Measurements from ENCODE around the gene MAB21L4. TPM values are rescaled to one million over a fixed set of nuclear protein-coding genes. Genes with fewer than 3 reads are reported as not detected.

MAB21L4 gene
- total and polyA plus RNA-seq, 10 donors = 0.04 to 0.70 (median 0.23) TPM; not detected in 6

GRCh38 chr2:240875228-240876034 lies 20.5 kb downstream of the MAB21L4 start:
- no peaks in the 10 kb centered on the region for H3K9me3 ChIP-seq
- no peak overlapping the region for H3K4me3 ChIP-seq
- H3K27ac ChIP-seq = peak overlapping the region in 1 of 8 donors; percentile 54
- TF ChIP-seq CTCF (IDR thresholded peaks at IDR 0.05 in 8 of 11, conservative IDR thresholded peaks at IDR 0.05 in 3 of 11) (no peak), POLR2A (IDR thresholded peaks at IDR 0.05) (no peak), POLR2AphosphoS5 (IDR thresholded peaks at IDR 0.05) (no peak)
- WGBS, 5 donors = 92 to 96% (median 94%) methylated on average over 11 to 22 of the region's 22 CpGs
- H3K27me3 ChIP-seq (replicated peaks in 1 of 7) = no peaks in the 10 kb centered on the region
- intact Hi-C loops (cut with DNase I; ENCODE audit: low total_unique reads) = no loop called here
- H3K4me1 ChIP-seq = peaks cover 0 to 20% (median 8%) of the 10 kb centered on the region in 6 donors
- DNase-seq = peak; percentile 62
- no peaks in the 10 kb centered on the region for H3K36me3 ChIP-seq

DNA sequence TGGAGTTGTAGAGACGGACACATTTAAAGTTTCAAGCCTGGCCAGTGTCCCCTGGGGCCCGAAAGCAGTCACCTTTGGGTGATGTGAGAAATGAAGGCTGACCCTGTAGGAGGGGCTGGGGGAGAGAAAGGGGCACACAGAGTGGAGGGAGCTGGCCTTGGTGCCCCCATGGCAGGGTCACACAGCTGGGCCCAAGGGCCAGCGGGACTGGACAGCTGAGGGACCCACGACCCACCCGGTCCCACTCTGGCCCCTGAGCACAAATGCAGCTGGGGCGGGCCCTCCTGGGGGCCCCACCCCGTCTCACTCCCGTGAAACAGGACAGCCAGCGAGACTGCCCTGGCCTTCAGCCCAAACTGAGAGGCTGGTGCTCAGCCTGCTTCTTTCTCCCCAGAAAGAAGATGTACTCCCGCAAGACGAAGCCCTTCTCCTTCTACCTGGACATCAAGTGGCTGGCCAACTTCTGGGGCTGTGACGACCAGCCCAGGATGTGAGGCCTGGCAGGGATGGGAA lies 21.2 kb downstream of the MAB21L4 start:
- peaks cover 0 to 20% (median 8%) of the 10 kb centered on the region in 6 donors for H3K4me1 ChIP-seq
- intact Hi-C loops (cut with DNase I; ENCODE audit: low total_unique reads) = no loop called here
- 84 to 98% (median 91%) methylated on average over 6 to 12 of the region's 12 CpGs for WGBS, 5 donors
- peak; percentile 69 for DNase-seq
- no peaks in the 10 kb centered on the region for H3K9me3 ChIP-seq
- H3K27ac ChIP-seq = no peak overlapping the region
- no peaks in the 10 kb centered on the region for H3K27me3 ChIP-seq (replicated peaks in 1 of 7)
- no peaks in the 10 kb centered on the region for H3K36me3 ChIP-seq
- no peak for TF ChIP-seq POLR2AphosphoS5 (IDR thresholded peaks at IDR 0.05)
- TF ChIP-seq CTCF (IDR thresholded peaks at IDR 0.05 in 8 of 11, conservative IDR thresholded peaks at IDR 0.05 in 3 of 11) = no peak
- no peak for TF ChIP-seq POLR2A (IDR thresholded peaks at IDR 0.05)
- H3K4me3 ChIP-seq = no peak overlapping the region

- H3K27ac ChIP-seq = no peak overlapping the region
Observed at GRCh38 chr2:240873805-240874714, 21.9 kb downstream of the MAB21L4 start.

More at GRCh38 chr2:240873805-240874714, 21.9 kb downstream of the MAB21L4 start:
- H3K4me1 ChIP-seq = peaks cover 0 to 20% (median 8%) of the 10 kb centered on the region in 6 donors
- H3K36me3 ChIP-seq = no peaks in the 10 kb centered on the region
- H3K4me3 ChIP-seq = no peak overlapping the region
- intact Hi-C loops (cut with DNase I; ENCODE audit: low total_unique reads) = no loop called here
- H3K27me3 ChIP-seq (replicated peaks in 1 of 7) = no peaks in the 10 kb centered on the region
- no peaks in the 10 kb centered on the region for H3K9me3 ChIP-seq
- TF ChIP-seq POLR2AphosphoS5 (IDR thresholded peaks at IDR 0.05) (no peak), POLR2A (IDR thresholded peaks at IDR 0.05) (no peak), CTCF (IDR thresholded peaks at IDR 0.05 in 8 of 11, conservative IDR thresholded peaks at IDR 0.05 in 3 of 11) (no peak)
- 84 to 93% (median 89%) methylated on average over 28 to 33 of the region's 33 CpGs for WGBS, 5 donors
- DNase-seq = peak; percentile 69
